ENCODE measurements around the gene CELF2.
A peak's percentile ranks its signal among the peaks of the same experiment; 100 is the strongest.

CELF2 gene

GRCh38 chr10:11131112-11131639 lies 113.5 kb downstream of the CELF2 start:
- DNase-seq (ENCODE audit: low spot score): no peak

GRCh38 chr10:11134411-11134810 lies 116.7 kb downstream of the CELF2 start:
- no peak for DNase-seq (ENCODE audit: low spot score)

- DNase-seq (ENCODE audit: low spot score): no peak
Measured at GRCh38 chr10:11135709-11136108, 118.0 kb downstream of the CELF2 start.

GRCh38 chr10:11138314-11139033 lies 120.8 kb downstream of the CELF2 start:
- DNase-seq (ENCODE audit: low spot score): no peak

GRCh38 chr10:11140963-11141362 lies 123.3 kb downstream of the CELF2 start:
- DNase-seq (ENCODE audit: low spot score): no peak

GRCh38 chr10:11141571-11142091 lies 124.0 kb downstream of the CELF2 start:
- no peak for DNase-seq (ENCODE audit: low spot score)

- DNase-seq (ENCODE audit: low spot score): no peak
Measured at GRCh38 chr10:11142777-11143176, 125.1 kb downstream of the CELF2 start.

- no peak for DNase-seq (ENCODE audit: low spot score)
Measured at GRCh38 chr10:11143242-11143641, 125.6 kb downstream of the CELF2 start.

GRCh38 chr10:11144626-11145494 lies 127.2 kb downstream of the CELF2 start:
- DNase-seq (ENCODE audit: low spot score): no peak

- DNase-seq (ENCODE audit: low spot score): no peak
Measured at GRCh38 chr10:11145495-11145855, 127.8 kb downstream of the CELF2 start.

GRCh38 chr10:11146402-11147171 lies 128.9 kb downstream of the CELF2 start:
- DNase-seq (ENCODE audit: low spot score): no peak

- DNase-seq (ENCODE audit: low spot score): peak; percentile 55
Measured at GRCh38 chr10:11147722-11148121, 130.1 kb downstream of the CELF2 start.

- no peak for DNase-seq (ENCODE audit: low spot score)
Measured at GRCh38 chr10:11148142-11149028, 130.7 kb downstream of the CELF2 start.

GRCh38 chr10:11149807-11150141 lies 132.1 kb downstream of the CELF2 start:
- DNase-seq (ENCODE audit: low spot score): no peak

GRCh38 chr10:11150231-11150731 lies 132.6 kb downstream of the CELF2 start:
- DNase-seq (ENCODE audit: low spot score): no peak

GRCh38 chr10:11150879-11151415 lies 133.3 kb downstream of the CELF2 start:
- no peak for DNase-seq (ENCODE audit: low spot score)

GRCh38 chr10:11152801-11153200 lies 135.1 kb downstream of the CELF2 start:
- DNase-seq (ENCODE audit: low spot score): no peak

- no peak for DNase-seq (ENCODE audit: low spot score)
Measured at GRCh38 chr10:11153245-11153644, 135.6 kb downstream of the CELF2 start.

GRCh38 chr10:11153766-11154165 lies 136.1 kb downstream of the CELF2 start:
- DNase-seq (ENCODE audit: low spot score): no peak

GRCh38 chr10:11154333-11154732 lies 136.7 kb downstream of the CELF2 start:
- no peak for DNase-seq (ENCODE audit: low spot score)

Measured in Ammon's horn (tissue), 1 donor.